Breast epithelium (tissue), 4 donors: Measurements from ENCODE around the gene WASF3. TPM values are rescaled to one million over a fixed set of nuclear protein-coding genes. Genes with fewer than 3 reads are reported as not detected.
"Not testable (repeated sequence)": the region's sequence is repeated elsewhere in the genome, so short reads cannot be mapped to it uniquely, and the experiment has no call there.

Experiments
- DNase-seq, 2 donors: peaks; one replicate each; pipeline ENCODE4 v3.0.0-alpha.2; 2019; ENCODE audit warnings: low spot score in 2 of 2
- H3K27ac ChIP-seq, 2 donors: fragments of 200-600 bp; sonication (generic) in 1 of 2; one replicate each; pipeline ENCODE4 v1.5.1; 2016 to 2019; ENCODE audit warnings: mild to moderate bottlenecking in 1 of 2
- H3K27me3 ChIP-seq, 2 donors: fragments of 200-600 bp; sonication (generic) in 1 of 2; one replicate each; pipeline versions ENCODE4 v1.5.1 to v1.6.0; 2017 to 2019; ENCODE audit warnings: control low read depth in 1 of 2, mild to moderate bottlenecking in 1 of 2
- H3K36me3 ChIP-seq: fragments of 200-600 bp; one replicate; pipeline ENCODE4 v1.5.1; 2019
- H3K4me1 ChIP-seq, 2 donors: fragments of 200-600 bp; sonication (generic); one replicate each; pipeline ENCODE4 v1.5.1; 2016 to 2019; ENCODE audit warnings: control low read depth in 1 of 2
- H3K4me3 ChIP-seq, 3 donors: fragments of 200-600 bp; sonication (generic); 1 replicate in 2 of 3; 2 replicates in 1 of 3; pipeline ENCODE4 v1.5.1; 2016 to 2019; ENCODE audit warnings: mild to moderate bottlenecking in 3 of 3, moderate library complexity in 2 of 3
- H3K9me3 ChIP-seq, 2 donors: fragments of 200-600 bp; sonication (generic) in 1 of 2; one replicate each; pipeline ENCODE4 v1.5.1; 2016 to 2019; ENCODE audit warnings: control low read depth in 1 of 2
- POLR2A ChIP-seq: fragments of 450-650 bp; IDR thresholded peaks from one replicate; pipeline ENCODE4 v1.6.1; 2016; ENCODE audit warnings: antibody characterized with exemption, mild to moderate bottlenecking, moderate library complexity
- POLR2AphosphoS5 ChIP-seq, 3 donors: sonication (generic); formaldehyde crosslinking; IDR thresholded peaks; one replicate each; pipeline ENCODE4 v1.6.1; 2017; ENCODE audit warnings: antibody characterized with exemption in 3 of 3
- intact Hi-C: fragments of 100-400 bp; cut with DNase I; formaldehyde crosslinking; loops from one replicate; pipeline ENCODE4 v1.15.1; 2023; ENCODE audit warnings: low total_unique reads
- total RNA-seq, 3 donors: library from RNA; depleted of rRNA; stranded (reverse); fragments of >200 nt; gene quantifications; one replicate each; pipeline ENCODE4 v1.1.0, GENCODE V29; 2016
- TF ChIP-seq, protein P1 (sequence below), 3 donors: fragments of 450-650 bp; IDR thresholded peaks; one replicate each; pipeline ENCODE4 v1.5.1; 2016 to 2017; ENCODE audit warnings: antibody characterized with exemption in 3 of 3, mild to moderate bottlenecking in 3 of 3, moderate library complexity in 3 of 3

WASF3 gene
- total RNA-seq, 3 donors from 2014 or later: 15.2 to 67.0 (median 19.3) TPM

DNA sequence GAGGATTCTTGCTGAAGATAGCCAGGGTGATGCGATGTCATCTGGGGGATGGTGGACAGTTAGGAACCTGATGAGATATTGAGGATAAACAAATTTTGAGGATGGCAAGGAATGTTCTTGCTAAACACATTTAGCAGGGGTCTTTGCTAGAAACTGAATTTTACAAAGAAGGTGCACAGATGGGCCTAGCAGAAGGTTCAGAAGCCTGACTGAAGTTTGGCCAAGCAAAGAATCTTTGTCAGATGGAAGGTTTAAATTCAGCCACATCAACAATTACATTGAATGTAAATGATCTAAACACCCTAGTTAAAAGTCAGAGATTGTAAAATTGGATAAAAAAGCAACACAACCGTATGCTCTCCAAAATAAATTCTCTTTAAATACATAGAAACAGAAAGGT, 68.8 kb downstream of the WASF3 start:
- H3K27me3 ChIP-seq: no peaks in the 10 kb centered on the region
- intact Hi-C loops: no loop called here
- H3K4me1 ChIP-seq: no peaks in the 10 kb centered on the region
- H3K4me3 ChIP-seq: no peak overlapping the region
- peaks cover 14 to 31% of the 10 kb centered on the region in 2 donors for H3K9me3 ChIP-seq
- H3K36me3 ChIP-seq: no peaks in the 10 kb centered on the region
- TF ChIP-seq, protein P1, sequence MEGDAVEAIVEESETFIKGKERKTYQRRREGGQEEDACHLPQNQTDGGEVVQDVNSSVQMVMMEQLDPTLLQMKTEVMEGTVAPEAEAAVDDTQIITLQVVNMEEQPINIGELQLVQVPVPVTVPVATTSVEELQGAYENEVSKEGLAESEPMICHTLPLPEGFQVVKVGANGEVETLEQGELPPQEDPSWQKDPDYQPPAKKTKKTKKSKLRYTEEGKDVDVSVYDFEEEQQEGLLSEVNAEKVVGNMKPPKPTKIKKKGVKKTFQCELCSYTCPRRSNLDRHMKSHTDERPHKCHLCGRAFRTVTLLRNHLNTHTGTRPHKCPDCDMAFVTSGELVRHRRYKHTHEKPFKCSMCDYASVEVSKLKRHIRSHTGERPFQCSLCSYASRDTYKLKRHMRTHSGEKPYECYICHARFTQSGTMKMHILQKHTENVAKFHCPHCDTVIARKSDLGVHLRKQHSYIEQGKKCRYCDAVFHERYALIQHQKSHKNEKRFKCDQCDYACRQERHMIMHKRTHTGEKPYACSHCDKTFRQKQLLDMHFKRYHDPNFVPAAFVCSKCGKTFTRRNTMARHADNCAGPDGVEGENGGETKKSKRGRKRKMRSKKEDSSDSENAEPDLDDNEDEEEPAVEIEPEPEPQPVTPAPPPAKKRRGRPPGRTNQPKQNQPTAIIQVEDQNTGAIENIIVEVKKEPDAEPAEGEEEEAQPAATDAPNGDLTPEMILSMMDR (IDR thresholded peaks at IDR 0.05): no peak
- TF ChIP-seq POLR2AphosphoS5 (IDR thresholded peaks at IDR 0.05): no peak
- TF ChIP-seq POLR2A: no peak
- DNase-seq: no peak
- H3K27ac ChIP-seq: no peak overlapping the region

DNA sequence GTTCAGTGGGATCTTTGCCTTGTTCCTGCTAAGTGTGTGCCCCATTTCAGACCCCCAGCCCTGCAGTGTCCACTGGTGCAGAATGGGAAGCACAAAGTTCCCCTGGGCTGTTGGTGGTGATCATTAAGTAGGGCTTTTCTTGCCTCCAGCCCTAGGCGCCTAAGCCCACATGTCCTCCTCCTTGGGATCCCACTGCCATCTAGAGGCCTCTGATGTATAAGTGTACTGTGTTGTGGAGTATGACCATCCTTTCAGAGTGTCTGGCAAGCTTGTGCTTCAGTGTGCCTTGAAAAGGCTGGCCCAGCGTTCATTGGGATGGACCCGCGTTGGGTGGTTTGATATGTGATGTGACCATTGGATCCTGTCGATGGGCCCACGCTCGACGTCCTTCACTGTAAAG, 71.2 kb downstream of the WASF3 start:
- Histone ChIP-seq H3K4me3 (no peak overlapping the region), H3K4me1 (no peaks in the 10 kb centered on the region), H3K36me3 (no peaks in the 10 kb centered on the region), H3K27ac (no peak overlapping the region), H3K9me3 (peaks cover 10 to 30% of the 10 kb centered on the region in 2 donors), H3K27me3 (no peaks in the 10 kb centered on the region)
- TF ChIP-seq POLR2A: no peak
- TF ChIP-seq, protein P1 (IDR thresholded peaks at IDR 0.05): no peak
- TF ChIP-seq POLR2AphosphoS5 (IDR thresholded peaks at IDR 0.05): no peak
- intact Hi-C loops: no loop called here
- no peak for DNase-seq

DNA sequence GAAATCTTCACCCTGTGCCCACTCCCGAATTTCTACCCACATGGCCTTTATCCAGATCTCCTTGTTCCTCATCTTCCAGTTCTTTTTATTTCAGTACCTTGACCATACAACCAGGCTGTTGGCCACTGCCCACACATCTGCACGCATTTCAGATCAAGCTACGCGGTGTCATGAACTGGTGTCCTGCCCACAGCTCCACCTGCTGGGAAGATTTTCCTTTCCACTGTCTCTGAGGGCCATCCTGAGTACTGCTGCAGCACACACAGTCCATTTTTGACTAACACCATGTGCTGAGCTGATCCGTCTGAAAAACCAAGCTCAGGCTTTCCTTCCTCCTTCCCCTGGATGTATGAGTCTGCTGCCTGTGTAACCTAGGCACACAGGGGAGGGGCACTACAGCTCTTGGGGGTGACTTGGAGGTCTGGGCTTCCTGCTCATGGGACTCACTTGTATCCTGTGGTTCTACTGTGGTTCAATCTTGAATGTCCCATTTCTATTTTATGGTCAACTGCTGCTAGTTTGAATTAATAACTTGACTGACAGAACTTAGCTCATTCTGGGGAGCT, 71.9 kb downstream of the WASF3 start:
- Histone ChIP-seq H3K9me3 (peaks cover 10 to 24% of the 10 kb centered on the region in 2 donors), H3K27ac (no peak overlapping the region), H3K4me1 (no peaks in the 10 kb centered on the region), H3K27me3 (no peaks in the 10 kb centered on the region), H3K36me3 (no peaks in the 10 kb centered on the region), H3K4me3 (no peak overlapping the region)
- DNase-seq: no peak
- TF ChIP-seq, protein P1 (IDR thresholded peaks at IDR 0.05): no peak
- TF ChIP-seq POLR2AphosphoS5 (IDR thresholded peaks at IDR 0.05) (no peak), POLR2A (no peak)
- intact Hi-C loops: no loop called here

DNA sequence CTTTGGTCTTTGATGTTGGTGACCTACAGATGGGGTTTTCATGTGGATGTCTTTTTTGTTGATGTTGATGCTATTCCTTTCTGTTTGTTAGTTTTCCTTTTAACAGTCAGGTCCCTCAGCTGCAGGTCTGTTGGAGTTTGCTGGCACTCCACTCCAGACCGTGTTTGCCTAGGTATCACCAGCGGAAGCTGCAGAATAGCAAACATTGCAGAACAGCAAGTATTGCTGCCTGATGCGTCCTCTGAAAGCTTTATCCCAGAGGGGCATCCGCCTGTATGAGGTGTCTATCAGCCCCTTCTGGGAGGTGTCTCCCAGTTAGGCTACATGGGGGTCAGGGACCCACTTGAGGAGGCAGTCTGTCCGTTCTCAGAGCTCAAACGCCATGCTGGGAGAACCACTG, 78.2 kb downstream of the WASF3 start:
- H3K4me1 ChIP-seq, H3K36me3 ChIP-seq, H3K9me3 ChIP-seq, intact Hi-C loops, DNase-seq, H3K27me3 ChIP-seq, H3K4me3 ChIP-seq, H3K27ac ChIP-seq: not testable (repeated sequence)

DNA sequence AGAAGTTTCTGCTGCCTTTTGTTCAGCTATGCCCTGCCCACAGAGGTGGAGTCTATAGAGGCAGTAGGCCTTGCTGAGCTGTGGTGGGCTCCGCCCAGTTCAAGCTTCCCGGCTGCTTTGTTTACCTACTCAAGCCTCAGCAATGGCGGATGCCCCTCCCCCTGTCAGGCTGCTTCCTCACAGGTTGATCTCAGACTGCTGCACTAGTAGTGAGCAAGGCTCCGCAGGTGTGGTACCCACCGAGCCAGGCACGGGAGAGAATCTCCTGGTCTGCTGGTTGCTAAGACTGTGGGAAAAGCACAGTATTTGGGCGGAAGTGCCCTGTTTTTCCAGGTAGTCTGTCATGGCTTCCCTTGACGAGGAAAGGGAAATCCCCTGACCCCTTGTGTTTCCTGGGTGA, 78.6 kb downstream of the WASF3 start:
- H3K9me3 ChIP-seq, H3K4me1 ChIP-seq, DNase-seq, H3K27ac ChIP-seq, H3K36me3 ChIP-seq, intact Hi-C loops, H3K4me3 ChIP-seq, H3K27me3 ChIP-seq: not testable (repeated sequence)

DNA sequence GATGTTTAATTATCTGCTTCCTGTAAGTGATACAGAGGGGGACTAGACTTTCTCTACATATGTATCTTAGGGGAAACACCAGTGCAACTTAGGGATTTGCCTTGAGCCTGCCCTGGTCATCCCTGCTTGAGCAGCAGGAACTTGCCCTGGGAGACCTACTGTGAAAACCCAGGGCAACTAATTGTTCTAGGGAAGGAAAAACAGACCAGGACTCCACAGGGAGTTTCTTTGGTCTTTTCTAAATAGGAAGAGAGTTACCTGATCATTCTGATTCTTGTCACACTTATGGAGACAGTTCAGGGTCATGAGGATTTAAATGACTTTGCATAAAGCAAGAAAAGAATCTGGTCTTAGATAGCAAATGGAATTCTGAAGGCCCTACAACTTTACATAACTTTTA, 89.1 kb downstream of the WASF3 start:
- Histone ChIP-seq H3K4me3 (no peak overlapping the region), H3K27ac (no peak overlapping the region), H3K27me3 (no peaks in the 10 kb centered on the region), H3K36me3 (no peaks in the 10 kb centered on the region), H3K4me1 (no peaks in the 10 kb centered on the region), H3K9me3 (peaks cover 0 to 15% of the 10 kb centered on the region in 2 donors)
- TF ChIP-seq POLR2A: no peak
- DNase-seq: no peak
- intact Hi-C loops: no loop called here

DNA sequence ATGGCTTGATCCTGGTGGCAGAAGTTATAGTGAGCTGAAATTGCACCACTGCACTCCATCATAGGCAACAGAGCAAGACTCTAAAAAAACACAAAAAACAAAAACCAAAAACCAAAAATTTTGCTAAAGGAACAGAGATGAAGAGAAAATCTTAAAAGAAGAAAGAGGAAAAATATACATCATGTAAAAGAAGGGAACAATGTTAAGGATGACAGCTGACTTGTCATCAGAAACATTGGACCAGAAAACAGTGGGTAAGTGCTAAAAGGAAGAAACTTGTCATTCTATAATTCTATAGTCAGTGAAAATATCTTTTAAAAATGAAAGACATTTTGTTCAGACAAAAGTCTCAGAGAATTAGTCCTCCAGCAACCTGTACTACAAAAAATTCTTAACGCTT, 93.8 kb downstream of the WASF3 start:
- Histone ChIP-seq H3K9me3 (peaks cover 0 to 9% of the 10 kb centered on the region in 2 donors), H3K36me3 (no peaks in the 10 kb centered on the region), H3K27me3 (no peaks in the 10 kb centered on the region), H3K4me1 (no peaks in the 10 kb centered on the region), H3K4me3 (no peak overlapping the region), H3K27ac (no peak overlapping the region)
- intact Hi-C loops: no loop called here
- no peak for DNase-seq
- TF ChIP-seq POLR2AphosphoS5 (IDR thresholded peaks at IDR 0.05) (no peak), POLR2A (no peak)
- TF ChIP-seq, protein P1 (IDR thresholded peaks at IDR 0.05): no peak
